ENCODE results near the gene ELOVL3. TPM values are rescaled to one million over a fixed set of nuclear protein-coding genes. Genes with fewer than 3 reads are reported as not detected.
"Not testable (repeated sequence)": the region's sequence is repeated elsewhere in the genome, so short reads cannot be mapped to it uniquely, and the experiment has no call there.

Gene ELOVL3
- total RNA-seq, 1 donor from 2014 or later = 0.06 TPM

GRCh38 chr10:102208311-102209035, 17.6 kb upstream of the ELOVL3 start:
- TF ChIP-seq CTCF (conservative IDR thresholded peaks at IDR 0.05; ENCODE audit: low read depth, low read length) = no peak
- no peak for DNase-seq (ENCODE audit: low read depth)
- H3K4me3 ChIP-seq (ENCODE audit: low read depth, low read length) = no peak overlapping the region

GRCh38 chr10:102211615-102212299, 14.3 kb upstream of the ELOVL3 start:
- no peak overlapping the region for H3K4me3 ChIP-seq (ENCODE audit: low read depth, low read length)
- no peak for DNase-seq (ENCODE audit: low read depth)
- TF ChIP-seq CTCF (conservative IDR thresholded peaks at IDR 0.05; ENCODE audit: low read depth, low read length) = no peak

- DNase-seq (ENCODE audit: low read depth); H3K4me3 ChIP-seq (ENCODE audit: low read depth, low read length): not testable (repeated sequence)
These were observed 12.5 kb upstream of the ELOVL3 start for GRCh38 chr10:102213599-102213998.

GRCh38 chr10:102219370-102219769, 6.7 kb upstream of the ELOVL3 start:
- no peak for TF ChIP-seq CTCF (conservative IDR thresholded peaks at IDR 0.05; ENCODE audit: low read depth, low read length)
- H3K4me3 ChIP-seq (ENCODE audit: low read depth, low read length) = no peak overlapping the region
- DNase-seq (ENCODE audit: low read depth) = no peak

- DNase-seq (ENCODE audit: low read depth) = no peak
- no peak overlapping the region for H3K4me3 ChIP-seq (ENCODE audit: low read depth, low read length)
- TF ChIP-seq CTCF (conservative IDR thresholded peaks at IDR 0.05; ENCODE audit: low read depth, low read length) = no peak
These were observed 5.5 kb upstream of the ELOVL3 start for GRCh38 chr10:102220612-102221011.

- no peak overlapping the region for H3K4me3 ChIP-seq (ENCODE audit: low read depth, low read length)
- no peak for DNase-seq (ENCODE audit: low read depth)
- TF ChIP-seq CTCF (conservative IDR thresholded peaks at IDR 0.05; ENCODE audit: low read depth, low read length) = no peak
These were observed 3.3 kb upstream of the ELOVL3 start for GRCh38 chr10:102222797-102223196.

GRCh38 chr10:102226542-102226870, 407 bp downstream of the ELOVL3 start:
- no peak for DNase-seq (ENCODE audit: low read depth)
- H3K4me3 ChIP-seq (ENCODE audit: low read depth, low read length) = peak overlapping the region; percentile 45
- TF ChIP-seq CTCF (conservative IDR thresholded peaks at IDR 0.05; ENCODE audit: low read depth, low read length) = no peak
